ENCODE data around the gene G0S2.

G0S2 gene

GRCh38 chr1:209674957-209675564 lies at the start of gene G0S2:
TSS of gene G0S2 (plus strand) at chr1:209675412. CDS start at chr1:209675685, 273 bp downstream.
- no peak for FAIRE-seq

- FAIRE-seq: no peak
Observed at GRCh38 chr1:209625791-209626285, 49.4 kb upstream of the G0S2 start.

GRCh38 chr1:209626346-209627026 lies 48.7 kb upstream of the G0S2 start:
- no peak for FAIRE-seq

- no peak for FAIRE-seq
Observed at GRCh38 chr1:209627027-209627731, 48.0 kb upstream of the G0S2 start.

GRCh38 chr1:209627732-209628196 lies 47.4 kb upstream of the G0S2 start:
- no peak for FAIRE-seq

- FAIRE-seq: no peak
Observed at GRCh38 chr1:209628618-209629299, 46.5 kb upstream of the G0S2 start.

GRCh38 chr1:209629621-209630382 lies 45.4 kb upstream of the G0S2 start:
- no peak for FAIRE-seq

- no peak for FAIRE-seq
Observed at GRCh38 chr1:209630383-209631225, 44.6 kb upstream of the G0S2 start.

GRCh38 chr1:209633335-209633997 lies 41.7 kb upstream of the G0S2 start:
- FAIRE-seq: no peak

GRCh38 chr1:209634005-209634737 lies 41.0 kb upstream of the G0S2 start:
- FAIRE-seq: no peak

- FAIRE-seq: no peak
Observed at GRCh38 chr1:209635850-209636249, 39.4 kb upstream of the G0S2 start.

GRCh38 chr1:209641832-209642172 lies 33.4 kb upstream of the G0S2 start:
- no peak for FAIRE-seq

- no peak for FAIRE-seq
Observed at GRCh38 chr1:209642816-209643215, 32.4 kb upstream of the G0S2 start.

- FAIRE-seq: no peak
Observed at GRCh38 chr1:209643285-209644020, 31.8 kb upstream of the G0S2 start.

- no peak for FAIRE-seq
Observed at GRCh38 chr1:209645574-209646452, 29.4 kb upstream of the G0S2 start.

GRCh38 chr1:209646558-209646957 lies 28.7 kb upstream of the G0S2 start:
- no peak for FAIRE-seq

GRCh38 chr1:209647156-209647555 lies 28.1 kb upstream of the G0S2 start:
- FAIRE-seq: no peak

GRCh38 chr1:209648346-209648745 lies 26.9 kb upstream of the G0S2 start:
- no peak for FAIRE-seq
